ENCODE results near the gene NLGN2. TPM values are rescaled to one million over a fixed set of nuclear protein-coding genes. Genes with fewer than 3 reads are reported as not detected.

Gene NLGN2
- total RNA-seq, 1 experiment from 2014 or later: 76.7 TPM

GRCh38 chr17:7416323-7416722 is 8.7 kb downstream of the NLGN2 start:
- TF ChIP-seq CDX4 (CRISPR knock-in tag; IDR thresholded peaks at IDR 0.05; ENCODE audit: borderline replicate concordance): no peak
- TF ChIP-seq GABPB1 (CRISPR knock-in tag; IDR thresholded peaks at IDR 0.05): no peak
- no peak for TF ChIP-seq NFATC4 (CRISPR knock-in tag; IDR thresholded peaks at IDR 0.05)
- TF ChIP-seq ZNF281 (CRISPR knock-in tag; IDR thresholded peaks at IDR 0.05): no peak
- TF ChIP-seq RELA (CRISPR knock-in tag; IDR thresholded peaks at IDR 0.05; ENCODE audit: borderline replicate concordance): no peak
- no peak for TF ChIP-seq SMAD3 (CRISPR knock-in tag; IDR thresholded peaks at IDR 0.05; ENCODE audit: borderline replicate concordance)
- TF ChIP-seq CTCF (IDR thresholded peaks at IDR 0.05): no peak
- no peak for TF ChIP-seq ZNF263 (CRISPR knock-in tag; IDR thresholded peaks at IDR 0.05; ENCODE audit: low read depth)
- no peak for TF ChIP-seq NR3C1 (CRISPR knock-in tag; conservative IDR thresholded peaks at IDR 0.05; ENCODE audit: low read depth)
- Mint-ChIP-seq H3K4me1 (peaks cover 26% of the 10 kb centered on the region), H3K27me3 (ENCODE audit: low read depth) (no peaks in the 10 kb centered on the region), H3K9me3 (no peaks in the 10 kb centered on the region), H3K4me3 (no peak overlapping the region), H3K27ac (no peak overlapping the region), H3K36me3 (peaks cover 18% of the 10 kb centered on the region; the same call in 1 of the 2 replicates)
- CTCF ChIA-PET: no interaction called here
- POLR2A ChIA-PET: no interaction called here
- DNase-seq (ENCODE audit: low spot score): no peak
- no peak for ATAC-seq

- Mint-ChIP-seq H3K4me3 (no peak overlapping the region), H3K36me3 (peaks cover 16% of the 10 kb centered on the region; the same call in 1 of the 2 replicates), H3K4me1 (peaks cover 23% of the 10 kb centered on the region), H3K9me3 (no peaks in the 10 kb centered on the region), H3K27ac (no peak overlapping the region), H3K27me3 (ENCODE audit: low read depth) (no peaks in the 10 kb centered on the region)
- ATAC-seq (no peak), DNase-seq (ENCODE audit: low spot score) (no peak)
- ChIA-PET CTCF (interaction anchor here (0.9 to 1.0 kb wide), 2 partner anchors 62 to 86 kb away, joined by 4 to 5 read pairs; no protein-coding TSS in a partner anchor), POLR2A (interaction anchor here (0.6 kb wide), 1 partner anchor 24 kb away, joined by 7 read pairs; no protein-coding TSS in a partner anchor)
- TF ChIP-seq ZNF219 (CRISPR knock-in tag; IDR thresholded peaks at IDR 0.05; ENCODE audit: borderline replicate concordance) (no peak), NR3C1 (CRISPR knock-in tag; conservative IDR thresholded peaks at IDR 0.05; ENCODE audit: low read depth) (no peak), ZNF281 (CRISPR knock-in tag; IDR thresholded peaks at IDR 0.05) (no peak), ZNF532 (CRISPR knock-in tag; IDR thresholded peaks at IDR 0.05; ENCODE audit: borderline replicate concordance) (no peak), SP1 (CRISPR knock-in tag; conservative IDR thresholded peaks at IDR 0.05) (no peak), SMAD4 (CRISPR knock-in tag; IDR thresholded peaks at IDR 0.05) (no peak), ZNF423 (CRISPR knock-in tag; IDR thresholded peaks at IDR 0.05) (no peak), PREB (CRISPR knock-in tag; IDR thresholded peaks at IDR 0.05; ENCODE audit: borderline replicate concordance) (no peak), IRF1 (CRISPR knock-in tag; IDR thresholded peaks at IDR 0.05) (no peak), E2F5 (CRISPR knock-in tag; IDR thresholded peaks at IDR 0.05) (no peak)
Measured at GRCh38 chr17:7417056-7417655, 9.5 kb downstream of the NLGN2 start.

Data from WTC11 (cell line).